ENCODE results near the gene BMPER. TPM values are rescaled to one million over a fixed set of nuclear protein-coding genes. Genes with fewer than 3 reads are reported as not detected.

Gene BMPER
- total RNA-seq, 8 experiments from 2014 or later = 0.25 to 39.1 (median 2.4) TPM

GRCh38 chr7:33901199-33901598, 4.1 kb upstream of the BMPER start:
- in situ Hi-C loops (cut with MboI; ENCODE audit: low pct_unique_long_range_greater_than_20kb in 2 of 9, low sequenced_read_pairs in 9 of 9, unreplicated experiment in 9 of 9) = loop anchor here in 2 of 9 experiments (25.0 kb wide), 2 partner anchors 139 to 439 kb away; no protein-coding TSS in a partner anchor
- 71 to 100% (median 90%) methylated on average over 1 to 4 of the region's 4 CpGs for WGBS, 10 experiments

DNA sequence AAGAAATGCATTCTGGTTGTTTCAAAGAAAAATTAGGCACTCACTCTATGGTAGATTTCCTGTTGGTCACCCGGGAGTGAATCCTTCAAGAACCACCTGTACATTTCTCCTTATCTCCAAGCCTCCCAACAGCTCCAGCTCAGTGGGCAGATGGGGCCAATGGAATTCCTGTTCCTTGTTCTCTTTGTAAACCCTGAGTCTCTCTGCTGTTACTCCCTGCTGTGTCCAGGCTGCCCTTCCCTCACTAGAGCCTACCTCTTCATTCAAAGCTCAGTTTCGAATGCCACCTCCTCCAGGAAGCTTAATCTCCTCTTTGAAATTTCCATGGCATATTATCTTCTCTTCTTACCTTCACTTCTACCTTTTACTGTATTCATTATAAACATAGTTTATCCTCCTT, 3.5 kb upstream of the BMPER start:
- no peak overlapping the region for H3K4me3 ChIP-seq
- in situ Hi-C loops (cut with MboI; ENCODE audit: low pct_unique_long_range_greater_than_20kb in 2 of 9, low sequenced_read_pairs in 9 of 9, unreplicated experiment in 9 of 9) = loop anchor here in 2 of 9 experiments (25.0 kb wide), 2 partner anchors 140 to 440 kb away; no protein-coding TSS in a partner anchor

More at GRCh38 chr7:33901199-33901598, 4.1 kb upstream of the BMPER start:
- Histone ChIP-seq H3K4me3 (no peak overlapping the region), H3K27ac (no peak overlapping the region), H3K4me1 (replicated peaks in 1 of 2) (peaks cover 0 to 2% of the 10 kb centered on the region in 2 donors)
- ATAC-seq (replicated peaks in 6 of 8) = no peak

GRCh38 chr7:33902746-33903145, 2.6 kb upstream of the BMPER start:
- in situ Hi-C loops (cut with MboI; ENCODE audit: low pct_unique_long_range_greater_than_20kb in 2 of 9, low sequenced_read_pairs in 9 of 9, unreplicated experiment in 9 of 9) = loop anchor here in 2 of 9 experiments (25.0 kb wide), 2 partner anchors 140 to 440 kb away; no protein-coding TSS in a partner anchor

More for the DNA sequence above, 3.5 kb upstream of the BMPER start:
- H3K27ac ChIP-seq = no peak overlapping the region
- ATAC-seq (replicated peaks in 6 of 8) = no peak
- H3K4me1 ChIP-seq (replicated peaks in 1 of 2) = peaks cover 0 to 2% of the 10 kb centered on the region in 2 donors
- WGBS, 10 experiments = 0 to 94% (median 58%) methylated on average over 1 to 2 of the region's 2 CpGs; no CpG with 5 or more reads in 3 of the 10 experiments

DNA sequence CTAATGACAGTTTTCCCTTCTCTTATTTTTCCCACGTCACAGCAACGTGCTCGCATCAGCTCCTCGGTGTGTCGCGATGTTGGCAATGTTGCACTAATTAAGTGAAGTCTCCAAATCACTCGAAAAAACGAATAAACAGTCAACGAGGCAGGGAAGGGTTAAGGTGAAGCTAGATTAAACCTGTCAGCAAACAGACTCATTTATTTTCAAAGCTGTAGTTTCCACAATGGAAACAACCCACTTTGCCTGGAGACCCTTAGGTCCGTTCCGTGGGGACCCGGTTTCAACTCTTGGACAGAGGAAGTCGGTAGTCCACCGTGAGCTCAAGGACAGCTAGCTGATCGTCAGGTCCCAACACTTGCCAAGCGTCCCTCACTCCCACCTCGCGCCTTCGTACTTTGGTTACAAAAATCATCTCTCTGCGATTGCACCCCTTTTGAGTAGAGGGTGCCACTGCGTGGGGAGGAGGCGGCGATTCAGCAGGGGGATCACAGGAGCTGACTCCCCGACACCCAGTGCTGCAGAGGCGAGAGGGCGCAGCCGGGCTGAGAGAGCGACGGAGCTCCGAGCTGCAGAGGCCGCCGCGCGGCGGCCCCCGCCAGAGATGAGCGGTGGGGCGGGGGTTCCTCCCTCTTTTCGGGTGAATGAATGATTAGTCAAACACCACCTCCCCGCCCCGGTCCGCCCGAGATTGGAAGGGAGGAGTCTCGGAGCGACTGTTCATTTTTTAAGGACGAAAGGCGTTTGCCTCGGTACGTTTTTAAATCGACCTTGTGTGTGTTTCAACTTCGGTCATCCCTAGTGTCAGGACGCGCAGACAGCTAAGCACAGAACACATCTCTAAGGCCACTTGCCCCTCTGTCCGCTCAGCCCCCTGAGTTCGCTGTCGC, 1.3 kb upstream of the BMPER start:
- in situ Hi-C loops (cut with MboI; ENCODE audit: low pct_unique_long_range_greater_than_20kb in 2 of 9, low sequenced_read_pairs in 9 of 9, unreplicated experiment in 9 of 9) = loop anchor here in 2 of 9 experiments (25.0 kb wide), 2 partner anchors 142 to 442 kb away; no protein-coding TSS in a partner anchor
- H3K4me1 ChIP-seq (replicated peaks in 1 of 2) = peaks cover 0 to 2% of the 10 kb centered on the region in 2 donors
- peak; percentile 45 to 58 (median 52) for ATAC-seq (replicated peaks in 6 of 8)
- H3K4me3 ChIP-seq = peak overlapping the region; percentile 60 to 89 (median 73)
- no peak overlapping the region for H3K27ac ChIP-seq
- 0 to 16% (median 2%) methylated on average over 4 to 28 of the region's 56 CpGs; no CpG with 5 or more reads in 2 of the 10 experiments for WGBS, 10 experiments

More at GRCh38 chr7:33902746-33903145, 2.6 kb upstream of the BMPER start:
- no peak for ATAC-seq (replicated peaks in 6 of 8)
- 28 to 100% (median 89%) methylated on average over 1 to 4 of the region's 4 CpGs; no CpG with 5 or more reads in 2 of the 10 experiments for WGBS, 10 experiments
- H3K27ac ChIP-seq = no peak overlapping the region
- H3K4me1 ChIP-seq (replicated peaks in 1 of 2) = peaks cover 0 to 2% of the 10 kb centered on the region in 2 donors
- H3K4me3 ChIP-seq = no peak overlapping the region

GRCh38 chr7:33904681-33905388, 504 bp upstream of the BMPER start:
- WGBS, 10 experiments = 0% methylated on average over 1 to 4 of the region's 65 CpGs; no CpG with 5 or more reads in 5 of the 10 experiments
- Histone ChIP-seq H3K27ac (peak overlapping the region in 1 of 2 donors; percentile 29), H3K4me3 (peak overlapping the region; percentile 60 to 89 (median 73)), H3K4me1 (replicated peaks in 1 of 2) (peaks cover 0 to 2% of the 10 kb centered on the region in 2 donors)
- peak; percentile 78 to 86 (median 83) for ATAC-seq (replicated peaks in 6 of 8)
- in situ Hi-C loops (cut with MboI; ENCODE audit: low pct_unique_long_range_greater_than_20kb in 2 of 9, low sequenced_read_pairs in 9 of 9, unreplicated experiment in 9 of 9) = loop anchor here in 2 of 9 experiments (25.0 kb wide), 2 partner anchors 143 to 443 kb away; no protein-coding TSS in a partner anchor

GRCh38 chr7:33906697-33907096, 1.4 kb downstream of the BMPER start:
- in situ Hi-C loops (cut with MboI; ENCODE audit: low pct_unique_long_range_greater_than_20kb in 2 of 9, low sequenced_read_pairs in 9 of 9, unreplicated experiment in 9 of 9) = loop anchor here in 2 of 9 experiments (25.0 kb wide), 2 partner anchors 144 to 444 kb away; no protein-coding TSS in a partner anchor
- H3K4me3 ChIP-seq = no peak overlapping the region
- H3K27ac ChIP-seq = no peak overlapping the region
- H3K4me1 ChIP-seq (replicated peaks in 1 of 2) = peaks cover 0 to 2% of the 10 kb centered on the region in 2 donors
- ATAC-seq (replicated peaks in 6 of 8) = no peak

GRCh38 chr7:33907625-33908024, 2.3 kb downstream of the BMPER start:
- ATAC-seq (replicated peaks in 6 of 8) = no peak
- in situ Hi-C loops (cut with MboI; ENCODE audit: low pct_unique_long_range_greater_than_20kb in 2 of 9, low sequenced_read_pairs in 9 of 9, unreplicated experiment in 9 of 9) = loop anchor here in 2 of 9 experiments (25.0 kb wide), 2 partner anchors 145 to 445 kb away; no protein-coding TSS in a partner anchor
- H3K4me3 ChIP-seq = no peak overlapping the region
- WGBS, 10 experiments = 83 to 100% (median 90%) methylated on average over 1 to 5 of the region's 5 CpGs
- no peak overlapping the region for H3K27ac ChIP-seq
- H3K4me1 ChIP-seq (replicated peaks in 1 of 2) = peaks cover 0 to 2% of the 10 kb centered on the region in 2 donors

DNA sequence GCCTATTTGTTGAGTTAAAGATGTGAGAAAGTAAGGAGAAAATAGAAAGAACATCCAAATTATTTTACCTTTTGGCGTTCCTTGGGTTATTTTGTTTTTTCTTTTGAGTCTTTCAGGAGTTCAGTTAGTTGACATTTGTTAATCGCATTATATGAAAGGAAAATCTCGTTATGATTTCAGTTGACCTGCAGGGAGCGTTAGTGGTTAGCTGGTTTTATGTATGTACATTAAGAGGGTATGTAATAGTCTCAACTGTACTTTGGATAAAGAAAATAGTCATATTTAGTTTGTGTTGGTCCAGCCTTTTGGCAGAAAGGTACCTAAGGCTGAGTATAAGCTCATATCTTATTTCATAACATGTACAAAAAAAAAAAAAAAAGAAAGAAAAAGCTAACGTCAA, 4.0 kb downstream of the BMPER start:
- Histone ChIP-seq H3K4me3 (no peak overlapping the region), H3K27ac (no peak overlapping the region), H3K4me1 (replicated peaks in 1 of 2) (no peaks in the 10 kb centered on the region)
- in situ Hi-C loops (cut with MboI; ENCODE audit: low pct_unique_long_range_greater_than_20kb in 2 of 9, low sequenced_read_pairs in 9 of 9, unreplicated experiment in 9 of 9) = loop anchor here in 2 of 9 experiments (25.0 kb wide), 2 partner anchors 147 to 447 kb away; no protein-coding TSS in a partner anchor
- 62 to 86% (median 74%) methylated on average over 2 to 5 of the region's 5 CpGs for WGBS, 10 experiments
- no peak for ATAC-seq (replicated peaks in 6 of 8)

DNA sequence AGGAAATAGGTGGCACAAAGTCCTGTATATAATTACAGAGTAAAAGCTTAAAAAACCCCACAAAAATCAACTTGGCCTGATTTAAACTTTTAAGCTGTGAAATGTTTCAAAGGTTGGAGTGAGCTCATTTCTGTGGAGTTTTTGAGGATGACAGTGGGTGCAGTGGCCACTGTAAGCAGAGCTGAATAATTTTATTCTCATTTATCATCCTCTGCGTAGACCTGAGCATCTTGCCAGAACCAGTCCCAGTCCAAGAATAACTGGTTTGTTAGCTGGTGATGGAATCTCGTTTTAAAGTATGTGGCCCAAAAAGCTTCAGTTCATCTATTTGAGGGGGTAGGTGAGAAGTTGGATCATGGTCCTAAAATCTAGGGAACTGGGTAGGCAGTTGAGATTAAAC, 4.4 kb downstream of the BMPER start:
- in situ Hi-C loops (cut with MboI; ENCODE audit: low pct_unique_long_range_greater_than_20kb in 2 of 9, low sequenced_read_pairs in 9 of 9, unreplicated experiment in 9 of 9) = loop anchor here in 2 of 9 experiments (25.0 kb wide), 2 partner anchors 147 to 447 kb away; no protein-coding TSS in a partner anchor
- no peak overlapping the region for H3K27ac ChIP-seq
- H3K4me1 ChIP-seq (replicated peaks in 1 of 2) = no peaks in the 10 kb centered on the region
- 46 to 100% (median 75%) methylated on average over 1 to 2 of the region's 2 CpGs; no CpG with 5 or more reads in 1 of the 10 experiments for WGBS, 10 experiments
- no peak for ATAC-seq (replicated peaks in 6 of 8)
- no peak overlapping the region for H3K4me3 ChIP-seq

- Histone ChIP-seq H3K4me3 (no peak overlapping the region), H3K4me1 (replicated peaks in 1 of 2) (no peaks in the 10 kb centered on the region), H3K27ac (no peak overlapping the region)
- WGBS, 10 experiments = 0 to 100% (median 71%) methylated on average over 1 to 2 of the region's 2 CpGs; no CpG with 5 or more reads in 3 of the 10 experiments
- in situ Hi-C loops (cut with MboI; ENCODE audit: low pct_unique_long_range_greater_than_20kb in 2 of 9, low sequenced_read_pairs in 9 of 9, unreplicated experiment in 9 of 9) = loop anchor here in 2 of 9 experiments (25.0 kb wide), 2 partner anchors 148 to 448 kb away; no protein-coding TSS in a partner anchor
- no peak for ATAC-seq (replicated peaks in 6 of 8)
Observed at GRCh38 chr7:33910756-33911155, 5.4 kb downstream of the BMPER start.

GRCh38 chr7:33916357-33917081, 11.2 kb downstream of the BMPER start:
- in situ Hi-C loops (cut with MboI; ENCODE audit: low pct_unique_long_range_greater_than_20kb in 2 of 9, low sequenced_read_pairs in 9 of 9, unreplicated experiment in 9 of 9) = loop anchor here in 2 of 9 experiments (25.0 kb wide), 2 partner anchors 154 to 454 kb away; no protein-coding TSS in a partner anchor
- H3K4me1 ChIP-seq (replicated peaks in 1 of 2) = peaks cover 0 to 5% of the 10 kb centered on the region in 2 donors
- no peak for ATAC-seq (replicated peaks in 6 of 8)
- H3K4me3 ChIP-seq = no peak overlapping the region
- WGBS, 10 experiments = 20 to 100% (median 91%) methylated on average over 1 to 5 of the region's 5 CpGs; no CpG with 5 or more reads in 2 of the 10 experiments
- no peak overlapping the region for H3K27ac ChIP-seq

- no peak overlapping the region for H3K27ac ChIP-seq
- no peak for ATAC-seq (replicated peaks in 6 of 8)
- in situ Hi-C loops (cut with MboI; ENCODE audit: low pct_unique_long_range_greater_than_20kb in 2 of 9, low sequenced_read_pairs in 9 of 9, unreplicated experiment in 9 of 9) = loop anchor here in 2 of 9 experiments (25.0 kb wide), 2 partner anchors 155 to 455 kb away; no protein-coding TSS in a partner anchor
- peaks cover 0 to 5% of the 10 kb centered on the region in 2 donors for H3K4me1 ChIP-seq (replicated peaks in 1 of 2)
- H3K4me3 ChIP-seq = no peak overlapping the region
- 68 to 100% (median 88%) methylated on average over 1 to 2 of the region's 3 CpGs; no CpG with 5 or more reads in 3 of the 10 experiments for WGBS, 10 experiments
Observed at GRCh38 chr7:33917661-33918060, 12.3 kb downstream of the BMPER start.

Data from motor neuron (in vitro differentiated cells).